ENCODE data around the gene GFER. TPM values are rescaled to one million over a fixed set of nuclear protein-coding genes. Genes with fewer than 3 reads are reported as not detected.

The GFER gene
- total and polyA plus RNA-seq, 2 of the 8 experiments (the other 6 are each of a cell fraction or from before 2014, with no cell fraction given), result 17.7 to 37.9 TPM

DNA sequence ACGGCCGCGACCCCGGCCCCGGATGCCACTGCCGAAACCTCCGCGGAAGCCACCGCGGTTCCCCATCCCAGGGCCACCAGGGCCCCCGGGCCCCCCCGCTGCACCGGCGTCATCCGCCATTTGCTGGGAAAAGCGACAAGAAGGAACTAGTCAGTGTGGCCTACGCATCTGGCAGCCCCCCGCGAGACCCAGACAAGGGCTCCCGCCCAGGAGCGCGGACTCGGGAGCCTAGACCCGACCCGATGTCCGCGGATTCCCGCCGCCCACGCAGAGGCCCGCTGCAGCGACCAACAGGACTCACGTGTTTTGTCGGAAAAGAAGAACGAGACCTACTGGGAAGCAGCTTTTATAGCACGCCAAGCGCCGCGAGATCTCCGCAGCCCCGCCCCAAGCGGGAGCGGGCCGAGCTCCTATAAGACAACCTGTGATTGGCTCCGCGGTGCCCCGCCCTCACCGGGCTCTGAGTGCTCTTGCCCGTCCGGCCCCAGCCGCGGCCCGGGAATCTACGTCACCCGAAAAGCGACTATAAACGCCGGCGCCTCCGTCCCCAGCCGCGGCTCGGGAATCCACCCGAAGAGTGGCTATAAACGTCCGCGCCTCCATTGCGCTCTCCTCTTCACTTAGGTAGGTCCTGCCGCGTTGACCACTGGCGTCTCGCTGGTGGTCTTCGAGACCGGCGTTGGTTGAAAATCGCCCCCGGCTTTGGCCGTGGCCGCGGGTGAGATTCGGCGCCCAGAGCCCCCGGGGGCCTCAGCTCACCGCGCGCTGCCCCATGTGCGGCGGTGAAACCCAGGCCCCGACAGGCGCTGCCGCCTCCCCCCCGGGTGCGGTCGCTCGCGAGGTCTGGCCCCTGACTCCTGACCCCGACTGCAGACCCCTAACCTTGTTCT is 19.2 kb upstream of the GFER start, which contains the start of gene RPS2 (continued):
- TF ChIP-seq, protein P1, sequence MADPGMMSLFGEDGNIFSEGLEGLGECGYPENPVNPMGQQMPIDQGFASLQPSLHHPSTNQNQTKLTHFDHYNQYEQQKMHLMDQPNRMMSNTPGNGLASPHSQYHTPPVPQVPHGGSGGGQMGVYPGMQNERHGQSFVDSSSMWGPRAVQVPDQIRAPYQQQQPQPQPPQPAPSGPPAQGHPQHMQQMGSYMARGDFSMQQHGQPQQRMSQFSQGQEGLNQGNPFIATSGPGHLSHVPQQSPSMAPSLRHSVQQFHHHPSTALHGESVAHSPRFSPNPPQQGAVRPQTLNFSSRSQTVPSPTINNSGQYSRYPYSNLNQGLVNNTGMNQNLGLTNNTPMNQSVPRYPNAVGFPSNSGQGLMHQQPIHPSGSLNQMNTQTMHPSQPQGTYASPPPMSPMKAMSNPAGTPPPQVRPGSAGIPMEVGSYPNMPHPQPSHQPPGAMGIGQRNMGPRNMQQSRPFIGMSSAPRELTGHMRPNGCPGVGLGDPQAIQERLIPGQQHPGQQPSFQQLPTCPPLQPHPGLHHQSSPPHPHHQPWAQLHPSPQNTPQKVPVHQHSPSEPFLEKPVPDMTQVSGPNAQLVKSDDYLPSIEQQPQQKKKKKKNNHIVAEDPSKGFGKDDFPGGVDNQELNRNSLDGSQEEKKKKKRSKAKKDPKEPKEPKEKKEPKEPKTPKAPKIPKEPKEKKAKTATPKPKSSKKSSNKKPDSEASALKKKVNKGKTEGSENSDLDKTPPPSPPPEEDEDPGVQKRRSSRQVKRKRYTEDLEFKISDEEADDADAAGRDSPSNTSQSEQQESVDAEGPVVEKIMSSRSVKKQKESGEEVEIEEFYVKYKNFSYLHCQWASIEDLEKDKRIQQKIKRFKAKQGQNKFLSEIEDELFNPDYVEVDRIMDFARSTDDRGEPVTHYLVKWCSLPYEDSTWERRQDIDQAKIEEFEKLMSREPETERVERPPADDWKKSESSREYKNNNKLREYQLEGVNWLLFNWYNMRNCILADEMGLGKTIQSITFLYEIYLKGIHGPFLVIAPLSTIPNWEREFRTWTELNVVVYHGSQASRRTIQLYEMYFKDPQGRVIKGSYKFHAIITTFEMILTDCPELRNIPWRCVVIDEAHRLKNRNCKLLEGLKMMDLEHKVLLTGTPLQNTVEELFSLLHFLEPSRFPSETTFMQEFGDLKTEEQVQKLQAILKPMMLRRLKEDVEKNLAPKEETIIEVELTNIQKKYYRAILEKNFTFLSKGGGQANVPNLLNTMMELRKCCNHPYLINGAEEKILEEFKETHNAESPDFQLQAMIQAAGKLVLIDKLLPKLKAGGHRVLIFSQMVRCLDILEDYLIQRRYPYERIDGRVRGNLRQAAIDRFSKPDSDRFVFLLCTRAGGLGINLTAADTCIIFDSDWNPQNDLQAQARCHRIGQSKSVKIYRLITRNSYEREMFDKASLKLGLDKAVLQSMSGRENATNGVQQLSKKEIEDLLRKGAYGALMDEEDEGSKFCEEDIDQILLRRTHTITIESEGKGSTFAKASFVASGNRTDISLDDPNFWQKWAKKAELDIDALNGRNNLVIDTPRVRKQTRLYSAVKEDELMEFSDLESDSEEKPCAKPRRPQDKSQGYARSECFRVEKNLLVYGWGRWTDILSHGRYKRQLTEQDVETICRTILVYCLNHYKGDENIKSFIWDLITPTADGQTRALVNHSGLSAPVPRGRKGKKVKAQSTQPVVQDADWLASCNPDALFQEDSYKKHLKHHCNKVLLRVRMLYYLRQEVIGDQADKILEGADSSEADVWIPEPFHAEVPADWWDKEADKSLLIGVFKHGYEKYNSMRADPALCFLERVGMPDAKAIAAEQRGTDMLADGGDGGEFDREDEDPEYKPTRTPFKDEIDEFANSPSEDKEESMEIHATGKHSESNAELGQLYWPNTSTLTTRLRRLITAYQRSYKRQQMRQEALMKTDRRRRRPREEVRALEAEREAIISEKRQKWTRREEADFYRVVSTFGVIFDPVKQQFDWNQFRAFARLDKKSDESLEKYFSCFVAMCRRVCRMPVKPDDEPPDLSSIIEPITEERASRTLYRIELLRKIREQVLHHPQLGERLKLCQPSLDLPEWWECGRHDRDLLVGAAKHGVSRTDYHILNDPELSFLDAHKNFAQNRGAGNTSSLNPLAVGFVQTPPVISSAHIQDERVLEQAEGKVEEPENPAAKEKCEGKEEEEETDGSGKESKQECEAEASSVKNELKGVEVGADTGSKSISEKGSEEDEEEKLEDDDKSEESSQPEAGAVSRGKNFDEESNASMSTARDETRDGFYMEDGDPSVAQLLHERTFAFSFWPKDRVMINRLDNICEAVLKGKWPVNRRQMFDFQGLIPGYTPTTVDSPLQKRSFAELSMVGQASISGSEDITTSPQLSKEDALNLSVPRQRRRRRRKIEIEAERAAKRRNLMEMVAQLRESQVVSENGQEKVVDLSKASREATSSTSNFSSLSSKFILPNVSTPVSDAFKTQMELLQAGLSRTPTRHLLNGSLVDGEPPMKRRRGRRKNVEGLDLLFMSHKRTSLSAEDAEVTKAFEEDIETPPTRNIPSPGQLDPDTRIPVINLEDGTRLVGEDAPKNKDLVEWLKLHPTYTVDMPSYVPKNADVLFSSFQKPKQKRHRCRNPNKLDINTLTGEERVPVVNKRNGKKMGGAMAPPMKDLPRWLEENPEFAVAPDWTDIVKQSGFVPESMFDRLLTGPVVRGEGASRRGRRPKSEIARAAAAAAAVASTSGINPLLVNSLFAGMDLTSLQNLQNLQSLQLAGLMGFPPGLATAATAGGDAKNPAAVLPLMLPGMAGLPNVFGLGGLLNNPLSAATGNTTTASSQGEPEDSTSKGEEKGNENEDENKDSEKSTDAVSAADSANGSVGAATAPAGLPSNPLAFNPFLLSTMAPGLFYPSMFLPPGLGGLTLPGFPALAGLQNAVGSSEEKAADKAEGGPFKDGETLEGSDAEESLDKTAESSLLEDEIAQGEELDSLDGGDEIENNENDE (IDR thresholded peaks at IDR 0.05; ENCODE audit: insufficient replicate concordance, low read length), result no peak
- TF ChIP-seq TCF12 (IDR thresholded peaks at IDR 0.05; ENCODE audit: low read depth, low read length), result no peak
- TF ChIP-seq RBBP5 (IDR thresholded peaks at IDR 0.05; ENCODE audit: borderline replicate concordance, low read depth, low read length), result peak; percentile 75; the same call in 1 of the 2 replicates
- TF ChIP-seq CREB1 (IDR thresholded peaks at IDR 0.05), result peak; percentile 95
- TF ChIP-seq, protein P2, sequence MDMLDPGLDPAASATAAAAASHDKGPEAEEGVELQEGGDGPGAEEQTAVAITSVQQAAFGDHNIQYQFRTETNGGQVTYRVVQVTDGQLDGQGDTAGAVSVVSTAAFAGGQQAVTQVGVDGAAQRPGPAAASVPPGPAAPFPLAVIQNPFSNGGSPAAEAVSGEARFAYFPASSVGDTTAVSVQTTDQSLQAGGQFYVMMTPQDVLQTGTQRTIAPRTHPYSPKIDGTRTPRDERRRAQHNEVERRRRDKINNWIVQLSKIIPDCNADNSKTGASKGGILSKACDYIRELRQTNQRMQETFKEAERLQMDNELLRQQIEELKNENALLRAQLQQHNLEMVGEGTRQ (IDR thresholded peaks at IDR 0.05; ENCODE audit: low read length), result no peak
- TF ChIP-seq ASH2L (IDR thresholded peaks at IDR 0.05; ENCODE audit: low read length), result no peak
- peak; percentile 59; the same call in 1 of the 2 replicates for TF ChIP-seq CHD1 (IDR thresholded peaks at IDR 0.05; ENCODE audit: low read depth, low read length)
- 0 out of 2 replicates have a peak, but pooled peaks have one; percentile 72 for TF ChIP-seq SP4 (IDR thresholded peaks at IDR 0.05; ENCODE audit: low read length)
